Hematopoietic multipotent progenitor cell treated with erythropoietin and hydrocortisone succinate and interleukin-3 and kit ligand, for 15 days (in vitro differentiated cells): Measurements from ENCODE around the gene PHYH.
"Not testable (repeated sequence)": the region's sequence is repeated elsewhere in the genome, so short reads cannot be mapped to it uniquely, and the experiment has no call there.

Experiments used
- DNase-seq: peaks from one replicate; pipeline ENCODE4 v3.0.0-alpha.2; 2015; ENCODE audit warnings: low spot score

Gene PHYH

GRCh38 chr10:13271552-13272163, 28.2 kb downstream of the PHYH start:
- DNase-seq: peak; percentile 8

- DNase-seq: no peak
Measured at GRCh38 chr10:13270877-13271551, 28.9 kb downstream of the PHYH start.

- no peak for DNase-seq
Measured at GRCh38 chr10:13268841-13269240, 31.0 kb downstream of the PHYH start.

- DNase-seq: no peak
Measured at GRCh38 chr10:13268310-13268709, 31.6 kb downstream of the PHYH start.

GRCh38 chr10:13263591-13263990, 36.3 kb downstream of the PHYH start:
- DNase-seq: no peak

- DNase-seq: no peak
Measured at GRCh38 chr10:13262433-13262832, 37.4 kb downstream of the PHYH start.

GRCh38 chr10:13257621-13258140, 42.2 kb downstream of the PHYH start:
- no peak for DNase-seq

- no peak for DNase-seq
Measured at GRCh38 chr10:13256627-13257026, 43.2 kb downstream of the PHYH start.

- no peak for DNase-seq
Measured at GRCh38 chr10:13253726-13254125, 46.1 kb downstream of the PHYH start.

GRCh38 chr10:13247784-13248183, 52.1 kb downstream of the PHYH start:
- DNase-seq: no peak

- no peak for DNase-seq
Measured at GRCh38 chr10:13247246-13247645, 52.6 kb downstream of the PHYH start.

GRCh38 chr10:13242260-13242659, 57.6 kb downstream of the PHYH start:
- DNase-seq: not testable (repeated sequence)

- DNase-seq: no peak
Measured at GRCh38 chr10:13241613-13242012, 58.3 kb downstream of the PHYH start.

- no peak for DNase-seq
Measured at GRCh38 chr10:13239923-13240322, 59.9 kb downstream of the PHYH start.

- DNase-seq: no peak
Measured at GRCh38 chr10:13238271-13239077, 61.4 kb downstream of the PHYH start.

- no peak for DNase-seq
Measured at GRCh38 chr10:13236638-13237037, 63.2 kb downstream of the PHYH start.

GRCh38 chr10:13234736-13235135, 65.1 kb downstream of the PHYH start:
- DNase-seq: not testable (repeated sequence)

- no peak for DNase-seq
Measured at GRCh38 chr10:13234172-13234571, 65.7 kb downstream of the PHYH start, which contains the start of gene UCMA. UCMA (minus strand) TSS chr10:13234374; CDS start chr10:13234258, 116 bp downstream.

- no peak for DNase-seq
Measured at GRCh38 chr10:13233358-13233757, 66.5 kb downstream of the PHYH start.

- DNase-seq: no peak
Measured at GRCh38 chr10:13231808-13232207, 68.1 kb downstream of the PHYH start.

GRCh38 chr10:13231190-13231589, 68.7 kb downstream of the PHYH start:
- no peak for DNase-seq
